Peyer's patch (tissue), 4 donors: ENCODE measurements around the gene EREG.

ENCODE experiments used
- CTCF ChIP-seq, 6 experiments: fragments of 450-650 bp in 4 of 6; fragments of 200-600 bp in 2 of 6; sonication (generic) in 1 of 6; IDR thresholded peaks; one replicate each; pipeline ENCODE4 v1.5.1; 2017 to 2019; ENCODE audit warnings: antibody characterized with exemption in 6 of 6, mild to moderate bottlenecking in 3 of 6, moderate library complexity in 1 of 6
- POLR2A ChIP-seq, 2 donors: fragments of 450-650 bp; IDR thresholded peaks; one replicate each; pipeline ENCODE4 v1.5.1; 2017; ENCODE audit warnings: antibody characterized with exemption in 2 of 2, mild to moderate bottlenecking in 2 of 2, moderate library complexity in 2 of 2

GRCh38 chr4:74414149-74414809, 49.3 kb downstream of the EREG start:
- no peak for TF ChIP-seq CTCF (IDR thresholded peaks at IDR 0.05)
- TF ChIP-seq POLR2A (IDR thresholded peaks at IDR 0.05): no peak
